Astrocyte (in vitro differentiated cells and primary cell): ENCODE measurements around the gene FARS2.

ENCODE experiments used
- CTCF ChIP-seq: IDR thresholded peaks from 2 replicates; pipeline ENCODE4 v1.5.1; 2011; ENCODE audit warnings: low read depth, mild to moderate bottlenecking, inconsistent platforms, low read length, moderate library complexity; ENCODE audit not compliant: insufficient read depth
- EZH2 ChIP-seq: IDR thresholded peaks from 2 replicates; pipeline ENCODE4 v1.6.1; 2012; ENCODE audit warnings: mild to moderate bottlenecking, low read length, inconsistent platforms; ENCODE audit not compliant: insufficient read depth

GRCh38 chr6:5486214-5486613 lies 224.9 kb downstream of the FARS2 start:
- TF ChIP-seq CTCF (no peak), EZH2 (no peak)
